Measurements from ENCODE around the gene ZNF700. TPM values are rescaled to one million over a fixed set of nuclear protein-coding genes. Genes with fewer than 3 reads are reported as not detected.
"Not testable (repeated sequence)": the region's sequence is repeated elsewhere in the genome, so short reads cannot be mapped to it uniquely, and the experiment has no call there.

Gene ZNF700
- total and polyA plus RNA-seq, 4 donors = 3.8 to 19.2 (median 12.7) TPM

DNA sequence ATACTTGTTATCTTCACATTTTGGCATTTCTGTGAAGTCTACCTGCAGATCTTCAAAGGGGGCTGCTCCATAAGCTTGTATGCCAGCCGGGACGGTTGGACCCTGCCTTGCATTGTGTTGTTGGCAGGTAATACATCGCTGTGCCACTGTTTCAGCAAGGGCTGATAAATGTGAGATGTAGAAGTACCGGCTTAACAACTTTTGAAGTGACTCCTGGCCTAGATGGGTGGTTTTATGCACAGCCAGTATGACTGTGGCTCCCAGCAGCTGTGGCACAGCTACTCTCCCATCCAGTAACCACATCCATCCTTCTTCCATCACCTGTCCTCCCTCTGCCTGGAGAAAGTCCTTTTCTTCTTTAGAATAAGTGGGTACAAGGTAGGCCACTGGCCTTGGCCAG lies 19.7 kb downstream of the ZNF700 start:
- Histone ChIP-seq H3K36me3 (ENCODE audit: control insufficient read depth in 1 of 2, insufficient read depth in 2 of 2, low read length in 1 of 2) (peaks cover 14 to 18% of the 10 kb centered on the region in 2 donors), H3K4me3 (ENCODE audit: low read length in 2 of 2) (no peak overlapping the region), H3K4me1 (ENCODE audit: control insufficient read depth in 1 of 2, insufficient read depth in 2 of 2, low read length in 2 of 2) (no peaks in the 10 kb centered on the region), H3K27me3 (ENCODE audit: control insufficient read depth in 1 of 2, insufficient read depth in 2 of 2, low read length in 1 of 2) (no peaks in the 10 kb centered on the region), H3K9me3 (ENCODE audit: control insufficient read depth, low read length) (peaks cover 45% of the 10 kb centered on the region), H3K27ac (ENCODE audit: low read depth in 1 of 2, low read length in 2 of 2) (no peak overlapping the region)
- no peak for DNase-seq
- intact Hi-C loops (cut with DNase I) = no loop called here
- 98 to 99% methylated on average over 4 of the region's 4 CpGs for WGBS, 2 donors
- no peak for ATAC-seq (ENCODE audit: low FRiP score)

DNA sequence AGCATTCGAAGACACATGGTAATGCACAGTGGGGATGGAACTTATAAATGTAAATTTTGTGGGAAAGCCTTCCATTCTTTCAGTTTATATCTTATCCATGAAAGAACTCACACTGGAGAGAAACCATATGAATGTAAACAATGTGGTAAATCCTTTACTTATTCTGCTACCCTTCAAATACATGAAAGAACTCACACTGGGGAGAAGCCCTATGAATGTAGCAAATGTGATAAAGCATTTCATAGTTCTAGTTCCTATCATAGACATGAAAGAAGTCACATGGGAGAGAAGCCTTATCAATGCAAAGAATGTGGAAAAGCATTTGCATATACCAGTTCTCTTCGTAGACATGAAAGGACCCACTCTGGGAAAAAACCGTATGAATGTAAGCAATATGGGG lies 23.7 kb downstream of the ZNF700 start:
- Histone ChIP-seq H3K27ac (ENCODE audit: low read depth in 1 of 2, low read length in 2 of 2) (no peak overlapping the region), H3K4me1 (ENCODE audit: control insufficient read depth in 1 of 2, insufficient read depth in 2 of 2, low read length in 2 of 2) (no peaks in the 10 kb centered on the region), H3K4me3 (ENCODE audit: low read length in 2 of 2) (no peak overlapping the region), H3K36me3 (ENCODE audit: control insufficient read depth in 1 of 2, insufficient read depth in 2 of 2, low read length in 1 of 2) (peaks cover 15 to 19% of the 10 kb centered on the region in 2 donors), H3K9me3 (ENCODE audit: control insufficient read depth, low read length) (peaks cover 49% of the 10 kb centered on the region), H3K27me3 (ENCODE audit: control insufficient read depth in 1 of 2, insufficient read depth in 2 of 2, low read length in 1 of 2) (no peaks in the 10 kb centered on the region)
- WGBS, 2 donors = 96 to 98% methylated on average over 3 of the region's 3 CpGs
- no peak for DNase-seq
- intact Hi-C loops (cut with DNase I) = no loop called here
- ATAC-seq (ENCODE audit: low FRiP score) = no peak

GRCh38 chr19:11949201-11949600 lies 24.3 kb downstream of the ZNF700 start:
- Histone ChIP-seq H3K36me3 (ENCODE audit: control insufficient read depth in 1 of 2, insufficient read depth in 2 of 2, low read length in 1 of 2) (peaks cover 15 to 19% of the 10 kb centered on the region in 2 donors), H3K4me3 (ENCODE audit: low read length in 2 of 2) (no peak overlapping the region), H3K27ac (ENCODE audit: low read depth in 1 of 2, low read length in 2 of 2) (no peak overlapping the region), H3K9me3 (ENCODE audit: control insufficient read depth, low read length) (peaks cover 45% of the 10 kb centered on the region), H3K27me3 (ENCODE audit: control insufficient read depth in 1 of 2, insufficient read depth in 2 of 2, low read length in 1 of 2) (no peaks in the 10 kb centered on the region), H3K4me1 (ENCODE audit: control insufficient read depth in 1 of 2, insufficient read depth in 2 of 2, low read length in 2 of 2) (no peaks in the 10 kb centered on the region)
- ATAC-seq (ENCODE audit: low FRiP score) = no peak
- no peak for DNase-seq
- 97 to 99% methylated on average over 4 of the region's 4 CpGs for WGBS, 2 donors
- intact Hi-C loops (cut with DNase I) = no loop called here

DNA sequence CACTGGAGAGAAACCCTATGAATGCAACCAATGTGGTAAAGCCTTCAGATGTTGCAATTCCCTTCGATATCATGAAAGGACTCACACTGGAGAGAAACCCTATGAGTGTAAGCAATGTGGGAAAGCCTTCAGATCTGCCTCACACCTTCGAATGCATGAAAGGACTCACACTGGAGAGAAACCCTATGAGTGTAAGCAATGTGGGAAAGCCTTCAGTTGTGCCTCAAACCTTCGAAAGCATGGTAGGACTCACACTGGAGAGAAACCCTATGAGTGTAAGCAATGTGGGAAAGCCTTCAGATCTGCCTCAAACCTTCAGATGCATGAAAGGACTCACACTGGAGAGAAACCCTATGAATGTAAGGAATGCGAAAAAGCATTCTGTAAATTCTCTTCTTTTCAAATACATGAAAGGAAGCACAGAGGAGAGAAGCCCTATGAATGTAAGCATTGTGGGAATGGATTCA lies 24.7 kb downstream of the ZNF700 start:
- peaks cover 40% of the 10 kb centered on the region for H3K9me3 ChIP-seq (ENCODE audit: control insufficient read depth, low read length)
- H3K4me3 ChIP-seq (ENCODE audit: low read length in 2 of 2); intact Hi-C loops (cut with DNase I); H3K27ac ChIP-seq (ENCODE audit: low read depth in 1 of 2, low read length in 2 of 2); DNase-seq; H3K4me1 ChIP-seq (ENCODE audit: control insufficient read depth in 1 of 2, insufficient read depth in 2 of 2, low read length in 2 of 2); ATAC-seq (ENCODE audit: low FRiP score); H3K27me3 ChIP-seq (ENCODE audit: control insufficient read depth in 1 of 2, insufficient read depth in 2 of 2, low read length in 1 of 2): not testable (repeated sequence)
- peaks cover 15 to 19% of the 10 kb centered on the region in 2 donors for H3K36me3 ChIP-seq (ENCODE audit: control insufficient read depth in 1 of 2, insufficient read depth in 2 of 2, low read length in 1 of 2)
- WGBS, 2 donors = 97 to 99% methylated on average over 4 of the region's 4 CpGs

DNA sequence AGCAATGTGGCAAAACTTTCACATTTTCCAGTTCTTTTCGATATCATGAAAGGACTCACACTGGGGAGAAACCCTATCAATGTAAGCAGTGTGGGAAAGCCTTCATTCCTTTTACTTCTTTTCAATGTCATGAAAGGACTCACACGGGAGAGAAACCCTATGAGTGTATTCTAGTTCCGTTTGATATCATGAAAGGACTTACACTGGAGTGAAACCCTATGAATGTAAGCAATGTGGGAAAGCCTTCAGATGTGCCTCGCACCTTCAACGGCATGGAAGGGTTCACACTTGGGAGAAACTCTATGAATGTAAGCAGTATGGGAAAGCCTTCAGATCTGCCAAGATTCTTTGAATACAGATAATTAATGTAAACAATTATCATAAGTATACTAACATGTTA lies 25.4 kb downstream of the ZNF700 start:
- H3K36me3 ChIP-seq (ENCODE audit: control insufficient read depth in 1 of 2, insufficient read depth in 2 of 2, low read length in 1 of 2) = peaks cover 15 to 19% of the 10 kb centered on the region in 2 donors
- intact Hi-C loops (cut with DNase I) = no loop called here
- no peak overlapping the region for H3K4me3 ChIP-seq (ENCODE audit: low read length in 2 of 2)
- DNase-seq (no peak), ATAC-seq (ENCODE audit: low FRiP score) (no peak)
- peaks cover 35% of the 10 kb centered on the region for H3K9me3 ChIP-seq (ENCODE audit: control insufficient read depth, low read length)
- H3K4me1 ChIP-seq (ENCODE audit: control insufficient read depth in 1 of 2, insufficient read depth in 2 of 2, low read length in 2 of 2) = no peaks in the 10 kb centered on the region
- H3K27me3 ChIP-seq (ENCODE audit: control insufficient read depth in 1 of 2, insufficient read depth in 2 of 2, low read length in 1 of 2) = no peaks in the 10 kb centered on the region
- WGBS, 2 donors = 98 to 99% methylated on average over 5 of the region's 5 CpGs
- H3K27ac ChIP-seq (ENCODE audit: low read depth in 1 of 2, low read length in 2 of 2) = no peak overlapping the region

GRCh38 chr19:11963566-11964355 lies 38.9 kb downstream of the ZNF700 start:
- H3K4me3 ChIP-seq (ENCODE audit: low read length in 2 of 2) = no peak overlapping the region
- ATAC-seq (ENCODE audit: low FRiP score) (peak; percentile 93), DNase-seq (peak; percentile 88 to 93)
- H3K27me3 ChIP-seq (ENCODE audit: control insufficient read depth in 1 of 2, insufficient read depth in 2 of 2, low read length in 1 of 2) = no peaks in the 10 kb centered on the region
- 25 to 26% methylated on average over 26 of the region's 26 CpGs for WGBS, 2 donors
- H3K4me1 ChIP-seq (ENCODE audit: control insufficient read depth in 1 of 2, insufficient read depth in 2 of 2, low read length in 2 of 2) = no peaks in the 10 kb centered on the region
- H3K27ac ChIP-seq (ENCODE audit: low read depth in 1 of 2, low read length in 2 of 2) = no peak overlapping the region
- intact Hi-C loops (cut with DNase I) = loop anchor here (1.0 to 5.0 kb wide), 4 partner anchors 24 to 178 kb away; partner anchors contain the start of genes ZNF20 (in 1 of the 2) and ZNF878 (in 1 of the 2)
- no peaks in the 10 kb centered on the region for H3K36me3 ChIP-seq (ENCODE audit: control insufficient read depth in 1 of 2, insufficient read depth in 2 of 2, low read length in 1 of 2)
- no peaks in the 10 kb centered on the region for H3K9me3 ChIP-seq (ENCODE audit: control insufficient read depth, low read length)

- no peaks in the 10 kb centered on the region for H3K36me3 ChIP-seq (ENCODE audit: control insufficient read depth in 1 of 2, insufficient read depth in 2 of 2, low read length in 1 of 2)
- ATAC-seq (ENCODE audit: low FRiP score) = peak; percentile 75
- intact Hi-C loops (cut with DNase I) = loop anchor here (1.0 to 5.0 kb wide), 3 partner anchors 23 to 176 kb away; partner anchors contain the start of genes ZNF20 (in 1 of the 2) and ZNF878 (in 1 of the 2)
- no peak overlapping the region for H3K4me3 ChIP-seq (ENCODE audit: low read length in 2 of 2)
- H3K27ac ChIP-seq (ENCODE audit: low read depth in 1 of 2, low read length in 2 of 2) = peak overlapping the region in 1 of 2 donors; percentile 48
- H3K27me3 ChIP-seq (ENCODE audit: control insufficient read depth in 1 of 2, insufficient read depth in 2 of 2, low read length in 1 of 2) = no peaks in the 10 kb centered on the region
- peak; percentile 73 to 80 for DNase-seq
- WGBS, 2 donors = 2 to 3% methylated on average over 8 of the region's 8 CpGs
- no peaks in the 10 kb centered on the region for H3K9me3 ChIP-seq (ENCODE audit: control insufficient read depth, low read length)
- no peaks in the 10 kb centered on the region for H3K4me1 ChIP-seq (ENCODE audit: control insufficient read depth in 1 of 2, insufficient read depth in 2 of 2, low read length in 2 of 2)
Observed at GRCh38 chr19:11964496-11964857, 39.6 kb downstream of the ZNF700 start.

DNA sequence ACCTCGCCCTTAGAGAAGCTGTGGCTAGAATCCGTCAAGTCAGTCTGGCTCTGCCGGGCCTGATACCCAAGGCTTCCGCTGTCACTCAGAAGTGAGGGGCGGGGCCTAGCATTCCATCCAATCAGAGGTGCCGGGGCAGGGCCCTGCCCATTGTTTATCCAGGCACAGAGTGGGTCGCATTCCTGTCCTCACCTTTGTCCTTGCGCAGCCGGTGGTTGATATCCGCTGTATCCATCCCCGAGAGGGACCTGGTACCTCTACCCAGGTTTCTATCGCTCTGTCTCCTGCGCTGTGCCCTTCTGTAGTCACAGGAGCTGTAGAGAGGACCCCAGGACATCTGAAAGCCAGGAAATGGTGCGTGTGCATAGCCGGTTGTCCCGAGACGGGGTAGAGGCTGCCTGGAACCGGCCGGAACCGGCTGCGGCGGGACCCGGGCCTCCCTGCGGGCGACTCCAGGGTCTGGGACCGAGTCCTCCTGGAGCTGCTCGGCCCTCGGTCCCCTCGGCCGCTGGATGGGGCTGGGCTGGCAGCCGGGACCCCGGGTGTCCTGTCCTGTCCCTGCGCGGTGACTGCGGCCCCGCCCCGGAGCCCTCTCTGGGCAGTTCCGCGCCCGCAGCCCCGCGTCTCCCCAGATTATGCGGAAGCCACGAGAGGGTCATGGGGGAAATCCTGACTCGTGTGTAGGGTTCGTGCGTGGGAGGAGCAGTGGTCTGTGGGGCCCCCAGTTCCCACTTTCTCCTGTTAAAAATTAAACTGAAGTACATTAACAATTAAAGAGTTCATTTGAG lies 40.1 kb downstream of the ZNF700 start, which contains the start of gene ZNF763:
Gene ZNF763, plus strand, starts transcription at position 183 of the 788 bp plus-strand sequence. Its CDS starts 169 bp downstream, at position 352.
- ATAC-seq (ENCODE audit: low FRiP score) (peak; percentile 97), DNase-seq (peak; percentile 96 to 97)
- Histone ChIP-seq H3K4me1 (ENCODE audit: control insufficient read depth in 1 of 2, insufficient read depth in 2 of 2, low read length in 2 of 2) (no peaks in the 10 kb centered on the region), H3K9me3 (ENCODE audit: control insufficient read depth, low read length) (no peaks in the 10 kb centered on the region), H3K4me3 (ENCODE audit: low read length in 2 of 2) (peak within 1 kb of the TSS; percentile 23 to 68), H3K27me3 (ENCODE audit: control insufficient read depth in 1 of 2, insufficient read depth in 2 of 2, low read length in 1 of 2) (no peaks in the 10 kb centered on the region), H3K36me3 (ENCODE audit: control insufficient read depth in 1 of 2, insufficient read depth in 2 of 2, low read length in 1 of 2) (no peaks in the 10 kb centered on the region), H3K27ac (ENCODE audit: low read depth in 1 of 2, low read length in 2 of 2) (peak within 1 kb of the TSS; percentile 29 to 50)
- WGBS, 2 donors = 0% methylated on average over 46 to 47 of the region's 47 CpGs
- intact Hi-C loops (cut with DNase I) = loop anchor here (1.0 to 5.0 kb wide), 3 partner anchors 22 to 176 kb away; partner anchors contain the start of genes ZNF20 (in 1 of the 2) and ZNF878 (in 1 of the 2)
